ENCODE measurements around the gene CNOT2.

GRCh38 chr12:70354787-70355186 is 111.6 kb downstream of the CNOT2 start:
- TF ChIP-seq POLR2AphosphoS5 (IDR thresholded peaks at IDR 0.05; ENCODE audit: borderline replicate concordance, low read depth, low read length) (no peak), EZH2 (IDR thresholded peaks at IDR 0.05) (no peak), FOXP2 (optimal IDR thresholded peaks at IDR 0.05; ENCODE audit: control extremely low read depth, extremely low read length, insufficient read depth) (no peak)
